Large intestine (tissue), 3 donors: ENCODE data around the gene NDUFA12. TPM values are rescaled to one million over a fixed set of nuclear protein-coding genes. Genes with fewer than 3 reads are reported as not detected.
A peak's percentile ranks its signal among the peaks of the same experiment; 100 is the strongest.
"Not testable (repeated sequence)": the region's sequence is repeated elsewhere in the genome, so short reads cannot be mapped to it uniquely, and the experiment has no call there.

Source experiments
- DNase-seq, 2 donors: peaks; one replicate each; pipeline versions ENCODE4 v3.0.0 to v3.0.0-alpha.2; 2013
- H3K27ac ChIP-seq: one replicate; pipeline ENCODE4 v1.5.1; 2013; ENCODE audit warnings: low read length
- H3K27me3 ChIP-seq: 2 replicates; pipeline ENCODE4 v1.6.1; 2013; ENCODE audit warnings: low read length; ENCODE audit not compliant: control insufficient read depth, insufficient read depth
- H3K36me3 ChIP-seq: 2 replicates; pipeline ENCODE4 v1.6.1; 2013; ENCODE audit warnings: low read length; ENCODE audit not compliant: control insufficient read depth, insufficient read depth
- H3K4me1 ChIP-seq: one replicate; pipeline ENCODE4 v1.6.1; 2013; ENCODE audit warnings: low read length; ENCODE audit not compliant: control insufficient read depth, insufficient read depth
- H3K4me3 ChIP-seq: one replicate; pipeline ENCODE4 v1.5.1; 2013; ENCODE audit warnings: low read length
- H3K9me3 ChIP-seq: one replicate; pipeline ENCODE4 v1.6.1; 2013; ENCODE audit warnings: mild to moderate bottlenecking, low read depth, low read length, moderate library complexity; ENCODE audit not compliant: control insufficient read depth
- WGBS: methylation state at CpG from one replicate; pipeline ENCODE4 v1.1.5; 2013; ENCODE audit warnings: low lambda C conversion rate; ENCODE audit not compliant: insufficient coverage; 5-methylcytosine and 5-hydroxymethylcytosine counted together
- polyA plus RNA-seq: library from polyadenylated mRNA; unstranded; fragments of 120-200 nt; gene quantifications from one replicate; pipeline ENCODE4 v1.2.1, GENCODE V29; 2013

The NDUFA12 gene
- polyA plus RNA-seq, 1 donor: 106 TPM

DNA sequence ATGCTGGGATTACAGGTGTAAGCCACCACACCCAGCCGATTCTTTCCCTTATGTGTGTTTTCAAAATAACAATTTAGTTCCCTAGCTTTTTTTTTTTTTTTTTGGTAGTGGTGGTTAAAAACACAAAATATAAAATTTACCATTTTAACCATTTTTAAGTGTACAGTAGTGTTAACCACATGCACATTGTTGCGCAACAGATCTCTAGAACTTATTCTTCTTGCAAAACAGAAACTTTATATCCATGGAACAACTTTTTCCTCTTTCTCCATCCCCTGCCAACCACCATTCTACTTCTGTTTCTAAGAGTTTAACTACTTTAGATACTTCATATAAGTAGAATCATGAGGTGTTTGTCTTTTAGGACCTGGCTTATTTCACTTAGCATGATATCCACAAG lies 1.1 kb upstream of the NDUFA12 start:
- Histone ChIP-seq H3K36me3 (peaks cover 13% of the 10 kb centered on the region), H3K4me3 (no peak overlapping the region), H3K9me3 (peaks cover 10% of the 10 kb centered on the region), H3K27ac (no peak overlapping the region), H3K4me1 (peaks cover 3% of the 10 kb centered on the region), H3K27me3 (no peaks in the 10 kb centered on the region)
- WGBS: 100% methylated on average over 1 of the region's 2 CpGs
- DNase-seq: peak in 1 of 2 donors; percentile 3

GRCh38 chr12:95003921-95004272 lies 400 bp upstream of the NDUFA12 start:
- Histone ChIP-seq H3K4me1 (peaks cover 3% of the 10 kb centered on the region), H3K36me3 (peaks cover 13% of the 10 kb centered on the region), H3K27ac (peak overlapping the region; percentile 86), H3K9me3 (peaks cover 10% of the 10 kb centered on the region), H3K27me3 (no peaks in the 10 kb centered on the region), H3K4me3 (peak overlapping the region; percentile 89)
- WGBS: no CpG with 5 or more reads among the region's 15 CpGs
- no peak for DNase-seq

- Histone ChIP-seq H3K36me3 (peaks cover 13% of the 10 kb centered on the region), H3K4me3 (peak overlapping the region; percentile 89), H3K4me1 (peaks cover 3% of the 10 kb centered on the region), H3K9me3 (peaks cover 7% of the 10 kb centered on the region), H3K27me3 (no peaks in the 10 kb centered on the region), H3K27ac (peak overlapping the region; percentile 86)
- no peak for DNase-seq
- 67% methylated on average over 2 of the region's 3 CpGs for WGBS
Observed at GRCh38 chr12:95002754-95003153, 743 bp downstream of the NDUFA12 start.

DNA sequence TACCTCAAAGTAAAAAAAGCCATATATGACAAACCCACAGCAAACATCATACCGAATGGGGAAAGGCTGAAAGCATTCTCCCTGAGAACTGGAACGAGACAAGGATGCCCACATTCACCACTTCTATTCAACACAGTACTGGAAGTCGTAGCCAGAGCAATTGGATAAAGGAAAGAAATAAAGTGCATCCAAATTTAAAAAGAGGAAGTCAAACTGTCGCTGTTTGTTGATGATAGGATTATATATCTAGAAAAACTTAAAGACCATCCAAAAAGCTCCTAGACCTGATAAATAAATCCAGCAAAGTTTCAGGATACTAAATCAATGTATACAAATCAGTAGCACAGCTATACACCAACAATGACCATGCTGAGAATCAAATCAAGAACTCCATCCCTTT lies 5.2 kb downstream of the NDUFA12 start:
- Histone ChIP-seq H3K9me3 (no peaks in the 10 kb centered on the region), H3K36me3 (peaks cover 18% of the 10 kb centered on the region), H3K4me1 (peaks cover 3% of the 10 kb centered on the region), H3K4me3 (no peak overlapping the region), H3K27me3 (no peaks in the 10 kb centered on the region), H3K27ac (no peak overlapping the region)
- no peak for DNase-seq
- WGBS: 87% methylated on average over 3 of the region's 4 CpGs

- Histone ChIP-seq H3K36me3 (peaks cover 20% of the 10 kb centered on the region), H3K4me1 (peaks cover 3% of the 10 kb centered on the region), H3K4me3 (no peak overlapping the region), H3K9me3 (no peaks in the 10 kb centered on the region), H3K27ac (no peak overlapping the region), H3K27me3 (no peaks in the 10 kb centered on the region)
- no peak for DNase-seq
Observed at GRCh38 chr12:94997726-94998125, 5.8 kb downstream of the NDUFA12 start.

DNA sequence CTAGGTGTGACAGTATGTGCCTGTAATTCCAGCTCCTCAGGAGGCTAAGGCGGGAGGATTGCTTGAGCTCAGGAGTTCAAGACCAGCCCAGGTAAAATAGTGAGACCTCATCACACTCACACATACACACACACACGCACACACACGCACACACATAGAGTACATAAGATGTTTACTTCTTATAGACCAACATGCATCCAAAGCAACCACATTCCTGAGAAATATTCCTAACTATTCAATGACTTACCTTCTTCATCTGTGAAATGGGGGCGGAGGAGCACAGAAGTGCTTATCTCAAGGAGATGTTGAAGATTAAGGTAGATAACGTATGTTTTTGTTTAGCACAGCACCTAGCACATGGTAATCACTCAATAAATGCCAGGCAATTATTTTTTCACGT lies 6.4 kb downstream of the NDUFA12 start:
- no peaks in the 10 kb centered on the region for H3K4me1 ChIP-seq
- H3K27me3 ChIP-seq: no peaks in the 10 kb centered on the region
- no peak overlapping the region for H3K4me3 ChIP-seq
- no peaks in the 10 kb centered on the region for H3K9me3 ChIP-seq
- H3K27ac ChIP-seq: no peak overlapping the region
- H3K36me3 ChIP-seq: peaks cover 26% of the 10 kb centered on the region
- DNase-seq: no peak
- 94% methylated on average over 3 of the region's 6 CpGs for WGBS

DNA sequence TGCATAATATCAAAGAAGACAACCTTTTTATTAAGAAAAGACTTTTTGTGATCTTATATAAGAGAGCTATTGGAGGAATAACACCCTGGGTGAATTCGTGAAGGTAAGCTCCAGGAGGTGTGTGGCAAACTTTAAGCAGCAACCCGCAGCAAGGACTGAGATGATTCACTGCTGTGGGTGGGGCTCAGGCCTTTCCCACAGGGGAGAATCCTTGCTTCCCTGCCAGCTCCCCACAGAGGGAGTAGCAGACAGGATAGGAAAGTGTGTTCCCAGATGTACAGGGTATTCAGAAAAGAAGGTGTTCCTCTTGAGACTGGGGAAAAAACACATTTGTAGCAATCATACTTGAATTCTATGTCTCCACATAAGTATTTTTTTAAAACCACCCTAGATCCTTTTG lies 9.2 kb downstream of the NDUFA12 start:
- no peak for DNase-seq
- Histone ChIP-seq H3K27me3 (no peaks in the 10 kb centered on the region), H3K27ac (no peak overlapping the region), H3K9me3 (no peaks in the 10 kb centered on the region), H3K4me3 (no peak overlapping the region), H3K4me1 (no peaks in the 10 kb centered on the region), H3K36me3 (peaks cover 16% of the 10 kb centered on the region)
- no CpG with 5 or more reads among the region's 2 CpGs for WGBS

DNA sequence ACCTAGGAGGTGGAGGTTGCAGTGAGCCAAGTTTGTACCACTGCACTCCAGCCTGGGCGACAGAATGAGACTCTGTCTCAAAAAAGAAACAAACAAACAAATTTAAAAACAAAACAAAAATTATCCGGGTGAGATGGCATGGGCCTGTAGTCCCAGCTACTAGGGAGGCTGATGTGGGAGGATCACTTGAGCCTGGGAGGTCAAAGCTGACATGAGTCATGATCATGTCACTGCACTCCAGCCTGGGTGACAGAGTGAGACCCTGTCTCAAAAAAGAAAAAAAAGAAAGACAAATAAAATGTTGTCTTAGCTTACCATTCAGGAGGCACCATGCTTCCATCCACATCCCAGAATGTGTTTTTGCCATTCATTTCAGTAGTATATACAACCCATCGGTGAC lies 9.6 kb downstream of the NDUFA12 start:
- peaks cover 16% of the 10 kb centered on the region for H3K36me3 ChIP-seq
- DNase-seq, H3K27ac ChIP-seq, H3K4me3 ChIP-seq, H3K4me1 ChIP-seq, H3K27me3 ChIP-seq, H3K9me3 ChIP-seq: not testable (repeated sequence)
- WGBS: 100% methylated on average over 2 of the region's 3 CpGs

DNA sequence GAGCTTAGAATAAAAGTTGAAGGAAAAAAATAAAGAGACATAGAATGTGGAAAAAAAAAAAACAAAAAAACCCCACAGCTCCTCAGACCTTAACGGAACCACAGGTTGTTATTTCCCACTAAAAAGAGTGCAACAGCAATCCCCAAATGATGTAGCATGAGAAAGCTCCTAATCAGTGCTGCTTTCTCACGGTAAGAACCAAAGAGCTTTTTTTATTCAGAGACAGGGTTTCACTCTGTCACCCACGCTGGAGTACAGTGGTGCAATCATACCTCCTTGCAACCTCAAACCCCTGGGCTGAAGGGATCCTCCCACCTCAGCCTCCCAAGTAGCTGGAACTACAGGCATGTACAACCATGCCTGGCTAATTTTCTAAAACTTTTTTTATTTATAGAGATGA lies 13.3 kb downstream of the NDUFA12 start:
- Histone ChIP-seq H3K27me3 (no peaks in the 10 kb centered on the region), H3K4me3 (no peak overlapping the region), H3K36me3 (peaks cover 17% of the 10 kb centered on the region), H3K4me1 (no peaks in the 10 kb centered on the region), H3K9me3 (no peaks in the 10 kb centered on the region), H3K27ac (no peak overlapping the region)
- DNase-seq: no peak
- WGBS: 86% methylated on average over 1 of the region's 3 CpGs

DNA sequence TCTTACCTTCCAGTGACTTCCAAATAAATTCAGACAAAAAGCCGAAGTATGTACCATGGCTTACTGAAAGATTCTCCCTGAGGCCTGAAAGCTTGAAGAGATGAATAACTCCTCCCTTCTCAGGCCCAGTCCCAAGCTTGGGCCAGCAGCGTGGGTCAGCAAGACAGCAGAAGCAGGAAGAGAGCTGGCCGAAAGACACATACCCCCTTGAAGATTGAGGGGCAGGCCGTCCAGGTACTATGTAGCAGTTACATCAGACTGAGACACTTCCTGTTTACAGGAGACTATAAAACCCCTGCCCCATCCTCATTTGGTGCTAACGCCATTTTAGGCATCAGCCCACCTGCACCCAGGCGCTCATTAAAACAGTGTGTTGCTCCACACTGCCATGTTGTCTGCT lies 15.0 kb downstream of the NDUFA12 start:
- Histone ChIP-seq H3K36me3 (peaks cover 22% of the 10 kb centered on the region), H3K4me3 (no peak overlapping the region), H3K27me3 (no peaks in the 10 kb centered on the region), H3K4me1 (no peaks in the 10 kb centered on the region), H3K27ac (no peak overlapping the region), H3K9me3 (no peaks in the 10 kb centered on the region)
- no peak for DNase-seq
- no CpG with 5 or more reads among the region's 6 CpGs for WGBS

- WGBS: 14% methylated on average over 1 of the region's 2 CpGs
- H3K4me3 ChIP-seq: no peak overlapping the region
- no peaks in the 10 kb centered on the region for H3K27me3 ChIP-seq
- no peak overlapping the region for H3K27ac ChIP-seq
- H3K36me3 ChIP-seq: peaks cover 20% of the 10 kb centered on the region
- DNase-seq: no peak
- H3K9me3 ChIP-seq: no peaks in the 10 kb centered on the region
- H3K4me1 ChIP-seq: no peaks in the 10 kb centered on the region
Observed at GRCh38 chr12:94987801-94988200, 15.7 kb downstream of the NDUFA12 start.
